T-helper 9 cell (primary cell): ENCODE results near the gene GTF2H4.
"Not testable (repeated sequence)": the region's sequence is repeated elsewhere in the genome, so short reads cannot be mapped to it uniquely, and the experiment has no call there.

Experiments
- DNase-seq: peaks from one replicate; pipeline ENCODE4 v3.0.0-alpha.2; 2020
- total RNA-seq, 2 donors: gene quantifications; one replicate each; lab custom pipeline; 2026; lab: John Stamatoyannopoulos, UW

Gene GTF2H4
- 0 to 0.07 reads per million in 2 donors for total RNA-seq

DNA sequence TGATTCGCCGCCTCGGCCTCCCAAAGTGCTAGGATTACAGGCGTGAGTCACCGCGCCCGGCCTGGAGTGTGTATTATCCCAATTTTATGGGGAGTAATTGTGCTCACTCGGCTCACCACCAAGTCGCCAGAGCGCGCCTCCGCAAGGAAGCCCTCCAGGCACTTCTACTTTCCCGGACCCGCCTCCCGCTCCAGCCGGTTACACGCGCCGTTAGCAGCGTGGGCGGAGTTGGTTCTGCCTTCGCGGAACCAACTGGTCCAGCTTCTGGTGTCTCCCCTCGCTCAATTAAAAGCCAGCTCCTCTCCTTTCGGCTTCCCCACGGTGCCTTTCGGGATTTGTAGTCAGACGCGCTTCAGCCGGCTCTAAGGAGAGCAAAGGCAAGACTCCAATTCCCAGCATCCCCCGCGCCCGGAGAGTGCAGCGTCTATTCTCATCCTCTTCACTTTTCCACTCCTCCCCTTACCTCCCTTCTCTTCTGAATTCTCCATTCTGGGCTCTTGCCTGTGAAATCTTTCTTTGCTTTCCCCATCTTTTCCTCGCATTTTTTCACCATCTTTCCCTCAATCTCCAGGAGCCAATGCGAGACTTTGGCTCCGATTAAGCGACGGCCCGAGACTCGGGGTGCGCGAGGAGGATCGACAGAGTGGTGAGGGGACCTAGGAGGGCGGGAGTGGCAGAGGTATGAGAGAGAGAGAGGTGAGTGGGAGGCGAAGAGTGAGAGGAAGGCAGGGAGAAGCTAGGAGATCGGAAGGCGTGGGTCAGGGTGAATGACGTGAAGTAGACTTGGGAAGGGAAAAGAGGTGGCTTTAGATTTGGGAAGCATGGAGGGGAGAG lies at the start of gene GTF2H4:
TSS of gene GTF2H4 (plus strand) at position 450 of the 834 bp plus-strand sequence.
- peak; percentile 91 for DNase-seq

DNA sequence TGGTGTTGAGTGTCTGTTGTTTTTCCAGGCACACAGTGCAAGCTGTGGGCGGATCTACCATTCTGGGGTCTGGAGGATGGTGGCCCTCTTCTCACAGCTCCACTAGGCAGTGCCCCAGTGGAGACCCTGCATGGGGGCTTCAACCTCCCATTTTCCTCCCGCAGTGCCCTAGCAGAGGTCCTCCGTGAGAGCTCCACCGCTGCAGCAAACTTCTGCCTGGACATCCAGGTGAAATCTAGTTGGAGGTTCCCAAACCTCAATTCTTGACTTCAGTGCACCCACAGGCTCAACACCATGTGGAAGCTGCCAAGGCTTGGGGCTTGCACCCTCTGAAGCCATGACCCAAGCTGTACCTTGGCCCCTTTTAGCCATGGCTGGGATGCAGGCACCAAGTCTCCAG lies 48.3 kb upstream of the GTF2H4 start:
- DNase-seq, result not testable (repeated sequence)

- DNase-seq, result no peak
Observed at GRCh38 chr6:30861257-30862048, 46.6 kb upstream of the GTF2H4 start.

DNA sequence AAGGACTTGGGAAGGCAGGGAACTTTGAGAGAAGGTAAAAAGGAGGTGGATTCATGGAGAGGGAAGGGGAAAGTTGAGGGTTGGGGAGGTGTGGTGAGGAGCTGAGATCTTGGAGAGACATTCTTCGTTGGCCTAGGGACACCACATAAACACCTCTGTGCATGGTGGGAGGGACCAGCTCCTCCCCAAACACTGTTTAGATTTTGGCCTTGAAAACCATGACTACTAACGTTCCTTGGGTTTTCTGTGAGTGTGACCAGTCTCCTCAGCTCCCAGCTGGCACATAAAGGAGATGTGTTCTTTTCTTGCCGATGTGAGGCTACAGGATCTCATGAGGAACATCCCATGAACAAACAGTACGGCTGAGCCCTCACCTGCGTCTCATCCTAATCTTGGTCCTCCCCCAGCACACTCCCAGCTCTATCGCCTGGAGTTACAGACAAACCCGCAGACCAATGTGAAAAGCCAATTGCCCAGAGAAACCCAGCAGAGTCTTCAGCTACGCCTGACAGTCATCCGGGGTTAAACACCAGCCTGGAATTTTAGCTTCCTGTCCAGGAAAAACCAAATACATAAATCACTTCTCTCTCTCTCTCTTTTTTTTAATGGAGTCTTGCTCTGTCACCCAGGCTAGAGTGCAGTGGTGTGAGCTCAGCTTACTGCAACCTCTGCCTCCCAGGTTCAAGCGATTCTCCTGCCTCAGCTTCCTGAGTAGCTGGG lies 45.7 kb upstream of the GTF2H4 start:
- DNase-seq, result no peak

- DNase-seq, result no peak
Observed at GRCh38 chr6:30864325-30864724, 43.7 kb upstream of the GTF2H4 start.

GRCh38 chr6:30869241-30869749 lies 38.7 kb upstream of the GTF2H4 start:
- DNase-seq, result not testable (repeated sequence)

DNA sequence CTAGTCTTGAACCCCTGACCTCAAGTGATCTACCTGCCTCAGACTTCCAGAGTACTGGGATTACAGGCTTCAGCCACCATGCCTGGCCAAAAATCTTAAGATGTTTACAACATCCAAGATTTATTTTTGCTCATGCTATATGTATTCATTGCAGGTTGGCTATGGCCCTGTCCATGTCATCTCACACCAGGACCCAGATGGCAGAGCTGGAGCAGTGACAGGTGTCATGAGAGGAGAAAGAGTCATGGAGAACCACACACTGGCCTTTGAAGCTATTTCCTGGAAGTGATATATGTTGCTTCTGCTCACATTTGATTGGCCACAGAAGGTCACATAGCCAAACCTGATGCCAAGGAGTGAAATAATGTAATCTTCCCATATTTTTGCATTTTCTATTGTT lies 37.5 kb upstream of the GTF2H4 start:
- DNase-seq, result no peak

GRCh38 chr6:30871592-30872183 lies 36.3 kb upstream of the GTF2H4 start:
- DNase-seq, result no peak

DNA sequence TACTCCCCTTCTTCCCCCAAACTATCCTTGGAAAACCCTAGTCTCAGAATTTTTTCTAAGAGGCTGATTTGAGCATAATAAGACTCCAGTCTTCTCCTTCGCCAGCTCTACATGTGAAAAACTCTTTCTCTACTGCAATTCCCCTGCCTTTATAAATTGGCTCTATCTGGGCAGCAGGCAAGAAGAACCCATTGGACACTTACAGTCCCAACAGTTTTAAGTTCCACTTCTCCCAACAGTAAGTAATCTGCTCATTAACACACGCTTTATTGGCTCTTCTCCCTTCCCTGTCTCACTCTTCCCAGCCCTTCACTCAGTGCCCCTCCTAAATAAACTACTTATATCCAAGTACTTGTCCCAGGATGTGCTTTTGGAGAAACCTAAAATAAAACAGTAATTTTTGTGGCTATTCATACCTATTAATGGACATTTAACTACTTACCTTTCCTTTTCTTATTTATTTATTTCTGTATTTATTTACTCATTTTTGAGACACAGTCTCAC lies 34.8 kb upstream of the GTF2H4 start:
- no peak for DNase-seq

GRCh38 chr6:30873795-30874194 lies 34.2 kb upstream of the GTF2H4 start:
- not testable (repeated sequence) for DNase-seq

- DNase-seq, result no peak
Observed at GRCh38 chr6:30875244-30876038, 32.6 kb upstream of the GTF2H4 start.

GRCh38 chr6:30876039-30876730 lies 31.8 kb upstream of the GTF2H4 start:
- DNase-seq, result no peak

- peak; percentile 58 for DNase-seq
Observed at GRCh38 chr6:30877419-30878262, 30.4 kb upstream of the GTF2H4 start.

GRCh38 chr6:30879684-30880427 lies 28.2 kb upstream of the GTF2H4 start:
- no peak for DNase-seq

GRCh38 chr6:30880698-30881252 lies 27.2 kb upstream of the GTF2H4 start:
- DNase-seq, result no peak

DNA sequence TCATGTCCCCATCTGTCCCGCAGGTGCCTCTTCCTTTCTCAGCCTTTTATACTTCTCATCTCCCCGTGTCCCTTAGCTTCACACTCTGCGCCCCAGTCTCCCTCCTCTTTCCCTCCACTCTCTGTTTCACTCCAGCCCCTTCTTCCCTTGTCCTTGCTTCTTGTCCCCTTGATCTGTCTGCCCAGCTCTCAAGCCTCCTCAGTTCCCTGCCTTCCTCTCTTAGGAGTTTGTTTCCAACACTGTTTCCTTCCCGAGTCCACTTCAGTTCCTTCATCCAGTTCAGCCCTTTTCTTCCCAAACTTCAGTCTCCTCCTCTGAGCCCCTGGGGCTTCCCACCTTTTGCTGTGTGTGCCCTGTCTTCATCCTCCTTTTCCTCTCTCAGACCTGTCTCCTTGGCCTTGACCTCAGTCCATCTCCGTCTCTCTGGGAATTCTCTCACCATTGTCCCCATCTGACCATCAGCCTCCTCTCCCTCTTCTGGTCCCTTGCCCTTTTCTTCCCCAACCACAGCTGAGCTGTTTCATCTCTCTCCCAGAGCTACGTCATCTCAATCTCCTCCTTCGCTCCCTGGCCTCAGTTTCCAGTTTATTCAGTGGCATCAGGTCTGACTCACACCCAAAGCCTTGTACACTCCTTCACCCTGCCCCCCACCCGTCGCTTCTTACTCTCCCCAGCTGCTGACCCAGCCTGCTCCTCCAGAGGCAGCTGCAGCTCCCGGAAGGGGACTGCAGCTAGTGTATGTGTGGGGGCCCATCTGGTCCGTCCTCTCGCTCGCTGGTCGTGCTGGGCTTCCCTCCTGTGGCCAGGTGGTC lies 26.4 kb upstream of the GTF2H4 start:
- no peak for DNase-seq

DNA sequence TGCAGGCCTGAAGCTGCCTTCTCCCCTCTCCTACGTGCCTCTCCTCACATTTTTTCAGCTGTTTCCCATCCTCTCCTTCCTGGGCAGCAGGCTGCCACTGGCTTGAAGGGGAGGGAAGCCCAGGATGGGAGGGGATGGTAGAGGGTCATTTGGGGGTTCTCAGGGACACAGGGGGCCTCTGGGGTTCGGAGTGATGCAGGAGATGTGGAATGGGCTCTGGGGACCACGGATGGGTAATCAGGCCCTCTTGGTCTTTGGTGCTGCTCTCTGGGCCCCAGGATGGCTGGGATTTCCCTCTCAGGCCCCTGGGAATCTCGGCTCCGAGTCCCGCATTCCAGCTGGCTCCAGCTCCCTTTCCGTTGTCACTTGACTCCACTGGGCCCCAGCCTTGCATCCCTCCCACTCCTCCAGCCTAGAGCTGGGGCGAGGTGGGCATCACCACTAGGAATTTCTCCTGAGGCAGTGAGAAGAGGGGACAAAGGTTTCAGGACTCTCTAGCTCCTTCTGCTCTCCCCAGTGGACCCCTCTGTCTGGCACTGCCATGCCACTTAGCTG lies 25.7 kb upstream of the GTF2H4 start:
- no peak for DNase-seq
